ENCODE results near the gene DNAJB5.

- TF ChIP-seq POLR2A (IDR thresholded peaks at IDR 0.05) (no peak), EP300 (IDR thresholded peaks at IDR 0.05) (no peak)
- TF ChIP-seq, protein P1, sequence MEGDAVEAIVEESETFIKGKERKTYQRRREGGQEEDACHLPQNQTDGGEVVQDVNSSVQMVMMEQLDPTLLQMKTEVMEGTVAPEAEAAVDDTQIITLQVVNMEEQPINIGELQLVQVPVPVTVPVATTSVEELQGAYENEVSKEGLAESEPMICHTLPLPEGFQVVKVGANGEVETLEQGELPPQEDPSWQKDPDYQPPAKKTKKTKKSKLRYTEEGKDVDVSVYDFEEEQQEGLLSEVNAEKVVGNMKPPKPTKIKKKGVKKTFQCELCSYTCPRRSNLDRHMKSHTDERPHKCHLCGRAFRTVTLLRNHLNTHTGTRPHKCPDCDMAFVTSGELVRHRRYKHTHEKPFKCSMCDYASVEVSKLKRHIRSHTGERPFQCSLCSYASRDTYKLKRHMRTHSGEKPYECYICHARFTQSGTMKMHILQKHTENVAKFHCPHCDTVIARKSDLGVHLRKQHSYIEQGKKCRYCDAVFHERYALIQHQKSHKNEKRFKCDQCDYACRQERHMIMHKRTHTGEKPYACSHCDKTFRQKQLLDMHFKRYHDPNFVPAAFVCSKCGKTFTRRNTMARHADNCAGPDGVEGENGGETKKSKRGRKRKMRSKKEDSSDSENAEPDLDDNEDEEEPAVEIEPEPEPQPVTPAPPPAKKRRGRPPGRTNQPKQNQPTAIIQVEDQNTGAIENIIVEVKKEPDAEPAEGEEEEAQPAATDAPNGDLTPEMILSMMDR (IDR thresholded peaks at IDR 0.05) = no peak
Observed at GRCh38 chr9:34957492-34958410, 31.8 kb upstream of the DNAJB5 start, which contains the start of gene PHF24.
